HepG2 (cell line): ENCODE data around the gene MRPL10. TPM values are rescaled to one million over a fixed set of nuclear protein-coding genes. Genes with fewer than 3 reads are reported as not detected.

Experiments used
- CHD4 ChIP-seq: fragments of 200-600 bp; sonication (generic); IDR thresholded peaks from 2 replicates; pipeline ENCODE4 v1.7.0; 2017; ENCODE audit warnings: mild to moderate bottlenecking, low read length, borderline replicate concordance
- DRAP1 ChIP-seq: IDR thresholded peaks from 2 replicates; pipeline ENCODE4 v1.6.1; 2016; ENCODE audit warnings: missing genetic modification reagents, missing compliant biosample characterization
- HINFP ChIP-seq: sonication (generic); formaldehyde crosslinking; IDR thresholded peaks from 2 replicates; pipeline ENCODE4 v1.4.0; 2020; ENCODE audit warnings: low read depth, mild to moderate bottlenecking, missing genetic modification reagents
- HMGXB3 ChIP-seq: sonication (generic); formaldehyde crosslinking; IDR thresholded peaks from 2 replicates; pipeline ENCODE4 v1.4.0; 2020; ENCODE audit warnings: missing genetic modification reagents, borderline replicate concordance
- KDM2A ChIP-seq: sonication (generic); formaldehyde crosslinking; IDR thresholded peaks from 2 replicates; pipeline ENCODE4 v1.4.0; 2020; ENCODE audit warnings: low read depth, missing genetic modification reagents, borderline replicate concordance
- MTA1 ChIP-seq: sonication (generic); formaldehyde crosslinking; IDR thresholded peaks from 2 replicates; pipeline ENCODE4 v1.4.0; 2020; ENCODE audit warnings: missing genetic modification reagents, mild to moderate bottlenecking, borderline replicate concordance
- SRSF9 ChIP-seq: fragments of 200-400 bp; formaldehyde crosslinking; IDR thresholded peaks from 2 replicates; pipeline ENCODE4 v1.6.1; 2018; ENCODE audit warnings: borderline replicate concordance, mild to moderate bottlenecking, low read depth, low read length; ENCODE audit not compliant: insufficient read depth, poor library complexity, severe bottlenecking
- TBX3 ChIP-seq: fragments of 450-650 bp; IDR thresholded peaks from 2 replicates; pipeline ENCODE4 v1.6.1; 2017; ENCODE audit warnings: antibody characterized with exemption, mild to moderate bottlenecking, inconsistent platforms, borderline replicate concordance
- ZNF180 ChIP-seq: sonication (generic); formaldehyde crosslinking; IDR thresholded peaks from 2 replicates; pipeline ENCODE4 v1.4.0; 2020; ENCODE audit warnings: low read depth, missing genetic modification reagents, borderline replicate concordance
- ZNF275 ChIP-seq: sonication (generic); formaldehyde crosslinking; IDR thresholded peaks from 2 replicates; pipeline ENCODE4 v1.8.0; 2022; ENCODE audit warnings: missing genetic modification reagents, mild to moderate bottlenecking, inconsistent platforms, borderline replicate concordance
- ZNF333 ChIP-seq: sonication (generic); formaldehyde crosslinking; IDR thresholded peaks from 2 replicates; pipeline ENCODE4 v1.4.0; 2020; ENCODE audit warnings: mild to moderate bottlenecking, missing genetic modification reagents, borderline replicate concordance
- ZNF766 ChIP-seq: sonication (generic); formaldehyde crosslinking; IDR thresholded peaks from 2 replicates; pipeline ENCODE4 v1.5.0; 2020; ENCODE audit warnings: missing genetic modification reagents, borderline replicate concordance
- ZNF800 ChIP-seq: sonication (generic); formaldehyde crosslinking; IDR thresholded peaks from 2 replicates; pipeline ENCODE4 v1.4.0; 2020; ENCODE audit warnings: missing genetic modification reagents
- polyA plus RNA-seq, 8 experiments: library from polyadenylated mRNA; depleted of rRNA in 3 of 8; stranded (reverse) in 7 of 8; unstranded in 1 of 8; fragments of >200 nt; fragmentation: Illumina TruSeq in 4 of 8; extraction: Trizol in 4 of 8; gene quantifications; 2 replicates each; pipeline versions ENCODE4 v1.2.1 to v1.2.3, GENCODE V29; 2011 to 2016; ENCODE audit warnings: low read depth in 4 of 8, missing spikeins in 1 of 8, mixed read lengths in 1 of 8; ENCODE audit not compliant: insufficient read depth in 1 of 8
- total RNA-seq, 5 experiments: library from RNA; depleted of rRNA; stranded (reverse); fragments of >200 nt; fragmentation: Illumina TruSeq; extraction: Trizol; gene quantifications; 2 replicates each; pipeline ENCODE4 v1.2.3, GENCODE V29; 2016; ENCODE audit warnings: low read depth in 1 of 5

MRPL10 gene
- total and polyA plus RNA-seq, 2 of the 13 experiments (the other 11 are each of a cell fraction or from before 2014, with no cell fraction given) = 56.7 to 149 TPM

- TF ChIP-seq HINFP (CRISPR knock-in tag) (no peak), ZNF333 (0 out of 2 replicates have a peak, but pooled peaks have one; percentile 48), ZNF180 (no peak), MTA1 (0 out of 2 replicates have a peak, but pooled peaks have one; percentile 44), DRAP1 (CRISPR knock-in tag) (no peak), SRSF9 (no peak), ZNF275 (CRISPR knock-in tag) (0 out of 2 replicates have a peak, but pooled peaks have one; percentile 47), ZNF766 (CRISPR knock-in tag) (no peak), CHD4 (no peak), KDM2A (CRISPR knock-in tag) (peak; percentile 72; the same call in 1 of the 2 replicates), HMGXB3 (CRISPR knock-in tag) (no peak), TBX3 (no peak), ZNF800 (CRISPR knock-in tag) (peak; percentile 99; the same call in 1 of the 2 replicates)
Measured at GRCh38 chr17:47789611-47790561, 41.5 kb downstream of the MRPL10 start (continued).
